HEK293T (cell line): ENCODE measurements around the gene NAA20.

Source experiments
- ARNT ChIP-seq: fragments of 450-650 bp; IDR thresholded peaks from 2 replicates; pipeline ENCODE4 v1.6.1; 2017; ENCODE audit warnings: mild to moderate bottlenecking
- BHLHE40 ChIP-seq: fragments of 450-650 bp; IDR thresholded peaks from 2 replicates; pipeline ENCODE4 v1.6.1; 2016; ENCODE audit warnings: mild to moderate bottlenecking, moderate library complexity, borderline replicate concordance
- FOXK2 ChIP-seq: fragments of 450-650 bp; IDR thresholded peaks from 2 replicates; pipeline ENCODE4 v1.6.1; 2016; ENCODE audit warnings: mild to moderate bottlenecking
- FOXM1 ChIP-seq: fragments of 450-650 bp; IDR thresholded peaks from 2 replicates; pipeline ENCODE4 v1.6.1; 2017; ENCODE audit warnings: mild to moderate bottlenecking, borderline replicate concordance
- PKNOX1 ChIP-seq: fragments of 450-650 bp; IDR thresholded peaks from 2 replicates; pipeline ENCODE4 v1.6.1; 2016
- TARDBP ChIP-seq: fragments of 450-650 bp; IDR thresholded peaks from 2 replicates; pipeline ENCODE4 v1.6.1; 2016

- no peak for TF ChIP-seq PKNOX1
- TF ChIP-seq BHLHE40, result no peak
- TF ChIP-seq ARNT, result no peak
- no peak for TF ChIP-seq FOXM1
- TF ChIP-seq FOXK2, result no peak
- no peak for TF ChIP-seq TARDBP
These were observed 6.2 kb downstream of the NAA20 start for GRCh38 chr20:20023395-20023794.
